GM23248 (cell line): ENCODE data around the gene ALG14. TPM values are rescaled to one million over a fixed set of nuclear protein-coding genes. Genes with fewer than 3 reads are reported as not detected.

ENCODE experiments used
- DNase-seq: peaks from one replicate; pipeline ENCODE4 v3.0.0-alpha.2; 2015
- H2AFZ ChIP-seq: fragments of 200-600 bp; sonication (generic); 2 replicates; pipeline ENCODE4 v1.6.1; 2016; ENCODE audit warnings: antibody characterized with exemption
- H3F3A ChIP-seq: fragments of 200-600 bp; sonication (generic); 2 replicates; pipeline ENCODE4 v1.6.1; 2016; ENCODE audit warnings: mild to moderate bottlenecking, antibody characterized with exemption, mixed run types; ENCODE audit not compliant: insufficient read depth
- H3K27ac ChIP-seq: fragments of 200-600 bp; sonication (generic); 2 replicates; pipeline ENCODE4 v1.5.1; 2016; ENCODE audit warnings: mild to moderate bottlenecking
- H3K27me3 ChIP-seq: fragments of 200-600 bp; sonication (generic); replicated peaks from 2 replicates; pipeline ENCODE4 v1.6.1; 2016; ENCODE audit warnings: mild to moderate bottlenecking; ENCODE audit not compliant: insufficient read depth
- H3K36me3 ChIP-seq: fragments of 200-600 bp; sonication (generic); 2 replicates; pipeline ENCODE4 v1.6.1; 2016; ENCODE audit warnings: low read depth, mild to moderate bottlenecking
- H3K4me1 ChIP-seq: fragments of 200-600 bp; sonication (generic); 2 replicates; pipeline ENCODE4 v1.6.1; 2016; ENCODE audit warnings: mild to moderate bottlenecking; ENCODE audit not compliant: insufficient read depth
- H3K4me2 ChIP-seq: fragments of 200-600 bp; sonication (generic); one replicate; pipeline ENCODE4 v1.6.1; 2016; ENCODE audit warnings: mild to moderate bottlenecking; ENCODE audit not compliant: unreplicated experiment
- H3K4me3 ChIP-seq: fragments of 200-600 bp; sonication (generic); 2 replicates; pipeline ENCODE4 v1.5.1; 2016; ENCODE audit warnings: mild to moderate bottlenecking
- H3K79me2 ChIP-seq: fragments of 200-600 bp; sonication (generic); 2 replicates; pipeline ENCODE4 v1.6.1; 2016; ENCODE audit warnings: mild to moderate bottlenecking; ENCODE audit not compliant: insufficient read depth
- H3K9ac ChIP-seq: fragments of 200-600 bp; sonication (generic); 2 replicates; pipeline ENCODE4 v1.6.1; 2016; ENCODE audit warnings: mild to moderate bottlenecking
- H3K9me2 ChIP-seq: fragments of 200-600 bp; sonication (generic); 2 replicates; pipeline ENCODE4 v1.6.1; 2016; ENCODE audit warnings: mixed run types, mild to moderate bottlenecking, moderate library complexity; ENCODE audit not compliant: insufficient read depth
- H3K9me3 ChIP-seq: fragments of 200-600 bp; sonication (generic); one replicate; pipeline ENCODE4 v1.6.1; 2017; ENCODE audit warnings: low read depth
- H4K20me1 ChIP-seq: fragments of 200-600 bp; sonication (generic); 2 replicates; pipeline ENCODE4 v1.6.0; 2016; ENCODE audit not compliant: insufficient read depth
- EZH2 ChIP-seq: fragments of 200-600 bp; sonication (generic); IDR thresholded peaks from 2 replicates; pipeline ENCODE4 v1.6.1; 2018; ENCODE audit warnings: antibody characterized with exemption, mild to moderate bottlenecking; ENCODE audit not compliant: insufficient read depth, poor library complexity, severe bottlenecking
- EZH2phosphoT487 ChIP-seq: fragments of 200-600 bp; sonication (generic); IDR thresholded peaks from 2 replicates; pipeline ENCODE4 v1.6.1; 2018; ENCODE audit warnings: antibody characterized with exemption, moderate library complexity, mild to moderate bottlenecking, low read depth; ENCODE audit not compliant: insufficient read depth
- WGBS, 2 experiments: methylation state at CpG; one replicate each; pipeline ENCODE4 v1.1.6; 2015 to 2017; ENCODE audit warnings: low lambda C conversion rate in 2 of 2, low coverage in 1 of 2; ENCODE audit errors: missing lambda C conversion rate in 2 of 2; 5-methylcytosine and 5-hydroxymethylcytosine counted together
- in situ Hi-C: fragments of 300-500 bp; cut with MboI; formaldehyde crosslinking; loops from 2 replicates; pipeline ENCODE4 v1.15.0; 2020
- polyA plus RNA-seq: library from polyadenylated mRNA; unstranded; fragments of >200 nt; fragmentation: Nextera tagmentation; extraction: Ambion mirVana; gene quantifications from 2 replicates; pipeline ENCODE4 v1.2.1, GENCODE V29; 2016
- total RNA-seq: library from RNA; depleted of rRNA; stranded (reverse); fragments of >200 nt; shearing (Covaris generic); gene quantifications from 2 replicates; pipeline ENCODE4 v1.2.3, GENCODE V29; 2014

The ALG14 gene
- total and polyA plus RNA-seq, 2 experiments from 2014 or later = 13.0 to 13.5 TPM

- 24 to 31% methylated on average over 11 of the region's 11 CpGs for WGBS, 2 experiments
- Histone ChIP-seq H3F3A (0 out of 2 replicates have a peak, but pooled peaks cover 10% of the 10 kb centered on the region), H3K27me3 (no peaks in the 10 kb centered on the region), H3K4me3 (peak overlapping the region; percentile 51), H4K20me1 (no peaks in the 10 kb centered on the region), H3K27ac (peak overlapping the region; percentile 56), H2AFZ (peak overlapping the region; percentile 70), H3K9me3 (no peaks in the 10 kb centered on the region), H3K9me2 (no peaks in the 10 kb centered on the region), H3K4me2 (peak overlapping the region; percentile 70), H3K4me1 (peaks cover 18% of the 10 kb centered on the region), H3K36me3 (no peaks in the 10 kb centered on the region), H3K9ac (peak overlapping the region; percentile 54; the same call in 1 of the 2 replicates), H3K79me2 (no peaks in the 10 kb centered on the region)
- no peak for TF ChIP-seq EZH2
- no peak for TF ChIP-seq EZH2phosphoT487
- DNase-seq = peak; percentile 92
- in situ Hi-C loops = loop anchor here (5.0 kb wide), 1 partner anchor 191 kb away; no protein-coding TSS in a partner anchor
These were observed 29.4 kb downstream of the ALG14 start for GRCh38 chr1:95043141-95043980.

- Histone ChIP-seq H3K9me2 (no peaks in the 10 kb centered on the region), H3K9ac (peak overlapping the region; percentile 54), H3K27me3 (no peaks in the 10 kb centered on the region), H3F3A (0 out of 2 replicates have a peak, but pooled peaks cover 10% of the 10 kb centered on the region), H3K79me2 (no peaks in the 10 kb centered on the region), H3K36me3 (no peaks in the 10 kb centered on the region), H3K4me3 (peak overlapping the region; percentile 51), H3K27ac (peak overlapping the region; percentile 56), H3K4me2 (peak overlapping the region; percentile 70), H3K9me3 (no peaks in the 10 kb centered on the region), H2AFZ (peak overlapping the region; percentile 70), H3K4me1 (peaks cover 18% of the 10 kb centered on the region), H4K20me1 (no peaks in the 10 kb centered on the region)
- 10 to 14% methylated on average over 3 of the region's 3 CpGs for WGBS, 2 experiments
- in situ Hi-C loops = loop anchor here (5.0 kb wide), 1 partner anchor 190 kb away; no protein-coding TSS in a partner anchor
- TF ChIP-seq EZH2 (no peak), EZH2phosphoT487 (no peak)
- peak; percentile 69 for DNase-seq
These were observed 30.5 kb downstream of the ALG14 start for GRCh38 chr1:95042286-95042685.

GRCh38 chr1:95041491-95042165 is 31.1 kb downstream of the ALG14 start:
- H3K79me2 ChIP-seq = no peaks in the 10 kb centered on the region
- no peaks in the 10 kb centered on the region for H4K20me1 ChIP-seq
- peak overlapping the region; percentile 56; the same call in 1 of the 2 replicates for H3K27ac ChIP-seq
- H3K9me3 ChIP-seq = no peaks in the 10 kb centered on the region
- peak overlapping the region; percentile 70 for H3K4me2 ChIP-seq
- H3F3A ChIP-seq = 0 out of 2 replicates have a peak, but pooled peaks cover 10% of the 10 kb centered on the region
- H2AFZ ChIP-seq = no peak overlapping the region
- in situ Hi-C loops = loop anchor here (5.0 kb wide), 1 partner anchor 189 kb away; no protein-coding TSS in a partner anchor
- TF ChIP-seq EZH2phosphoT487 = no peak
- no peak for TF ChIP-seq EZH2
- DNase-seq = peak; percentile 89
- peaks cover 18% of the 10 kb centered on the region for H3K4me1 ChIP-seq
- H3K36me3 ChIP-seq = no peaks in the 10 kb centered on the region
- H3K27me3 ChIP-seq = no peaks in the 10 kb centered on the region
- H3K9me2 ChIP-seq = no peaks in the 10 kb centered on the region
- no peak overlapping the region for H3K4me3 ChIP-seq
- 0 to 7% methylated on average over 2 of the region's 2 CpGs for WGBS, 2 experiments
- 0 out of 2 replicates have a peak overlapping the region, but pooled peaks have one; percentile 54 for H3K9ac ChIP-seq

GRCh38 chr1:95040032-95040525 is 32.7 kb downstream of the ALG14 start:
- DNase-seq = no peak
- Histone ChIP-seq H2AFZ (no peak overlapping the region), H3K9ac (no peak overlapping the region), H3K4me2 (no peak overlapping the region), H3K27ac (no peak overlapping the region), H3K36me3 (no peaks in the 10 kb centered on the region), H3K9me2 (no peaks in the 10 kb centered on the region), H3K4me1 (peaks cover 22% of the 10 kb centered on the region), H3K79me2 (no peaks in the 10 kb centered on the region), H3F3A (peaks cover 13% of the 10 kb centered on the region), H3K4me3 (no peak overlapping the region), H3K9me3 (no peaks in the 10 kb centered on the region), H4K20me1 (no peaks in the 10 kb centered on the region), H3K27me3 (no peaks in the 10 kb centered on the region)
- 98 to 100% methylated on average over 2 of the region's 2 CpGs for WGBS, 2 experiments
- TF ChIP-seq EZH2phosphoT487 = no peak
- no peak for TF ChIP-seq EZH2
- in situ Hi-C loops = loop anchor here (5.0 kb wide), 1 partner anchor 188 kb away; no protein-coding TSS in a partner anchor
